Peyer's patch (tissue), 4 donors: ENCODE results near the gene NPS. TPM values are rescaled to one million over a fixed set of nuclear protein-coding genes. Genes with fewer than 3 reads are reported as not detected.

Experiments
- DNase-seq, 3 donors: peaks; one replicate each; pipeline ENCODE4 v3.0.0-alpha.2; 2017 to 2019
- H3K27ac ChIP-seq, 4 donors: fragments of 200-600 bp; sonication (generic); one replicate each; pipeline ENCODE4 v1.5.1; 2016 to 2019
- H3K27me3 ChIP-seq, 2 donors: fragments of 200-600 bp; sonication (generic); one replicate each; pipeline ENCODE4 v1.5.1; 2019
- H3K36me3 ChIP-seq, 3 donors: fragments of 200-600 bp; sonication (generic); one replicate each; pipeline ENCODE4 v1.5.1; 2016 to 2019
- H3K4me1 ChIP-seq, 4 donors: fragments of 200-600 bp; sonication (generic); one replicate each; pipeline ENCODE4 v1.5.1; 2016 to 2019
- H3K4me3 ChIP-seq, 4 donors: fragments of 200-600 bp; sonication (generic); 1 replicate in 3 of 4; 2 replicates in 1 of 4; pipeline ENCODE4 v1.5.1; 2016 to 2019; ENCODE audit warnings: mild to moderate bottlenecking in 1 of 4
- H3K9me3 ChIP-seq, 4 donors: fragments of 200-600 bp; sonication (generic); one replicate each; pipeline ENCODE4 v1.5.1; 2016 to 2019; ENCODE audit warnings: mild to moderate bottlenecking in 1 of 4
- POLR2A ChIP-seq, 2 donors: fragments of 450-650 bp; IDR thresholded peaks; one replicate each; pipeline ENCODE4 v1.5.1; 2017; ENCODE audit warnings: antibody characterized with exemption in 2 of 2, mild to moderate bottlenecking in 2 of 2, moderate library complexity in 2 of 2
- total RNA-seq, 4 donors: library from RNA; depleted of rRNA; stranded (reverse); fragments of >200 nt; gene quantifications; one replicate each; pipeline ENCODE4 v1.1.0, GENCODE V29; 2016
- TF ChIP-seq, protein P1 (sequence below), 6 experiments: fragments of 450-650 bp in 4 of 6; fragments of 200-600 bp in 2 of 6; sonication (generic) in 1 of 6; IDR thresholded peaks; one replicate each; pipeline ENCODE4 v1.5.1; 2017 to 2019; ENCODE audit warnings: antibody characterized with exemption in 6 of 6, mild to moderate bottlenecking in 3 of 6, moderate library complexity in 1 of 6

NPS gene
- total RNA-seq, 4 donors from 2014 or later: not detected

DNA sequence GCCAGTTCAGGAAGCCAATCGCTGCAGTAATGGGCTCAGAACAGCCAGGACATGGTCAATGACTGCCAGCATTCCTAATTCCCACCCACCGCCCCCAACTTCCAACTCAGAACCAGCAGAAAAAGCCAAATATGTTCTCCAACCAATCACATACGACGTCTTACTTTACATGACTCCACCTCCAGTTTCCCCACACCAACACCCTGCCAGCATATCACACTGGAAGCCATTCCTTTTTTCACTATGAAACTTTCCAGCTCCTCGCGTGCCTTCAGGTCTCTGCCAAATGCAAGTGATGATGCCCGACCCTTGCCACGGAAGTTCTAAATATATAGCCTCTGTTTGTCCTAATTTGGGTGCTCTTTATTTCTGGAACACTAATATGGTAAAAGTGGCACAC, 12.5 kb downstream of the NPS start:
- DNase-seq: no peak
- H3K27me3 ChIP-seq: no peaks in the 10 kb centered on the region
- no peaks in the 10 kb centered on the region for H3K36me3 ChIP-seq
- H3K27ac ChIP-seq: no peak overlapping the region
- no peaks in the 10 kb centered on the region for H3K4me1 ChIP-seq
- TF ChIP-seq, protein P1, sequence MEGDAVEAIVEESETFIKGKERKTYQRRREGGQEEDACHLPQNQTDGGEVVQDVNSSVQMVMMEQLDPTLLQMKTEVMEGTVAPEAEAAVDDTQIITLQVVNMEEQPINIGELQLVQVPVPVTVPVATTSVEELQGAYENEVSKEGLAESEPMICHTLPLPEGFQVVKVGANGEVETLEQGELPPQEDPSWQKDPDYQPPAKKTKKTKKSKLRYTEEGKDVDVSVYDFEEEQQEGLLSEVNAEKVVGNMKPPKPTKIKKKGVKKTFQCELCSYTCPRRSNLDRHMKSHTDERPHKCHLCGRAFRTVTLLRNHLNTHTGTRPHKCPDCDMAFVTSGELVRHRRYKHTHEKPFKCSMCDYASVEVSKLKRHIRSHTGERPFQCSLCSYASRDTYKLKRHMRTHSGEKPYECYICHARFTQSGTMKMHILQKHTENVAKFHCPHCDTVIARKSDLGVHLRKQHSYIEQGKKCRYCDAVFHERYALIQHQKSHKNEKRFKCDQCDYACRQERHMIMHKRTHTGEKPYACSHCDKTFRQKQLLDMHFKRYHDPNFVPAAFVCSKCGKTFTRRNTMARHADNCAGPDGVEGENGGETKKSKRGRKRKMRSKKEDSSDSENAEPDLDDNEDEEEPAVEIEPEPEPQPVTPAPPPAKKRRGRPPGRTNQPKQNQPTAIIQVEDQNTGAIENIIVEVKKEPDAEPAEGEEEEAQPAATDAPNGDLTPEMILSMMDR (IDR thresholded peaks at IDR 0.05): no peak
- no peak for TF ChIP-seq POLR2A (IDR thresholded peaks at IDR 0.05)
- no peak overlapping the region for H3K4me3 ChIP-seq
- H3K9me3 ChIP-seq: no peaks in the 10 kb centered on the region

DNA sequence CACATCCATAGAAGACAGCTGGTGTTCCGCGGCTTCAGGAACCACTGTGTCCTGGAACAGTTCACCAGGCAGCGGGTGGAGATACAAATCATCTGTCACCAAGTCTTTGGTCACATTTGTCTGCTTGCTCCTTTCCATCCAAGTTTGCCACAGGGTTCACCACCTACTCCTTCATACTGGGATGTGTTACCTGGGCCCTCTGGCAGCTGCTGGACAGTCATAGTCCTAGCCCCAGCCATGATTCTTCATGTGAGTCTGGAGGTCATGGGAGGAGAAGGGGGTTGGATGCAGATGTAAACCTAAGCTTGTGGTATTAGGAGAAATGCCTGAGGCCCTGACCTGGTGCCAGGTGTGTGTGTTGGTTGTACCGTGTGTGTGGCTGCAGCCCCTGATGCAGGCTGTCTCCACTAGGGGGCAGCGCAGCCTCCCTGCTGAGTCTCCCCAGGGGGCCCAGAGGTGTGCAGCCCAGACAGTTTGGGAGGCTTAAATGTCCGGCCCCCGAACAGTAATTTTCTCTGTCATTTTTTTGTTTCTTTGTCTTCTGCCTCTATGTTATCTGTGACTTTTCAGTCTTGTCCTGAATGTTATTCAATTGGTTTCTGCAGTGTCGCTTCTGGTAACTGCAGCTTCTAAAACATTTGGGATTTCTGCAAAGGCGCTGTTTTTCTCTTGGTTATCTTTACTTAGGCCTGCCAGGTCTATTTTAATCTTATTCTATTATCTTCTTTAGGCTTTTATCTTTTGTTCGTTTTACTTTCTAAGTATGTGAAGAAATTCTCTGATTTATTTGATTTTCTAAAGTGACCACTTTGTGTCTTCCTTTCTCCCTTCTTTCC, 14.8 kb downstream of the NPS start:
- H3K36me3 ChIP-seq: no peaks in the 10 kb centered on the region
- H3K27ac ChIP-seq: no peak overlapping the region
- no peaks in the 10 kb centered on the region for H3K9me3 ChIP-seq
- no peaks in the 10 kb centered on the region for H3K27me3 ChIP-seq
- peak in 1 of 3 donors; percentile 53 for DNase-seq
- no peak overlapping the region for H3K4me3 ChIP-seq
- TF ChIP-seq, protein P1 (IDR thresholded peaks at IDR 0.05): peak in 4 of 6 experiments; percentile 21 to 37 (median 30)
- TF ChIP-seq POLR2A (IDR thresholded peaks at IDR 0.05): no peak
- no peaks in the 10 kb centered on the region for H3K4me1 ChIP-seq

DNA sequence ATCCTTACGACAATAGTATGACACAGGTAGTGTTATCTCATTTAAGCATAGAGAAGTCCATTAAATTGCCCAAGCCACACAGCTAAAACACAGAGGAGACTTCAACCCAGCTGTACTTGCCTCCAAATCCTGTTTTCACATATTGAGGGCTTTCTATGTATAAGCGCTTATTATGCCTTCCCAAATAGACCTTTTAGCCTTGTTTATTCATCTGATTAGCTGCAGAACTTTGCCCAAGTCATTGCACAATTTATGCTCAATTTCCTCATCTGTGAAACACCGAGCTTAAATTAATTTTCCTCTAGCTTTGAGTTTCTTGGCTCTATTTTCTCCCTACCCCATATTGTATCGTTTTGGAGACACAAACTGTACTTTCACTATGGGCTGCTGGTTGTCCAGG, 15.5 kb downstream of the NPS start:
- TF ChIP-seq, protein P1 (IDR thresholded peaks at IDR 0.05): no peak
- no peak for TF ChIP-seq POLR2A (IDR thresholded peaks at IDR 0.05)
- Histone ChIP-seq H3K27ac (no peak overlapping the region), H3K36me3 (no peaks in the 10 kb centered on the region), H3K9me3 (no peaks in the 10 kb centered on the region), H3K4me1 (no peaks in the 10 kb centered on the region), H3K4me3 (no peak overlapping the region), H3K27me3 (no peaks in the 10 kb centered on the region)
- no peak for DNase-seq

DNA sequence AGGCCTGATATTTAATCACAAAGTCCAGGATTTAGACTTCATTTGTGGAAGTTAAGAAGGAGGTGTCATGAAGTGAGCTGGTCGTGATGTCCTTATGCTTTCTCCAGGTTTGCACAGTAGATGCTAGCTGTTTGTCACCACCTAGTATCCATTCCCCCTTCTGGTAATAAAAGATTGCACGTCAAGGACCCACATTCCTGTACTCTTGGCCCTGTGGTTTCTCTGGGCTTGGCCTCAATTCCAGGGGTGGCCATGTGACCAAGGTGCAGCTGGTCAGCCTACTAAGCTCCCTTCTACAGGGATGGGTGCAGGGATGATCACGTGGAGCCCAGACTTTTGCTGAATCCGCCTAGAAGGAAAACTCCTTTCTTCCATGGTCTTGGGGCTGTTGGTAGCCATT, 16.5 kb downstream of the NPS start:
- no peaks in the 10 kb centered on the region for H3K4me1 ChIP-seq
- no peak for DNase-seq
- H3K36me3 ChIP-seq: no peaks in the 10 kb centered on the region
- H3K27me3 ChIP-seq: no peaks in the 10 kb centered on the region
- H3K27ac ChIP-seq: no peak overlapping the region
- no peaks in the 10 kb centered on the region for H3K9me3 ChIP-seq
- H3K4me3 ChIP-seq: no peak overlapping the region
- TF ChIP-seq, protein P1 (IDR thresholded peaks at IDR 0.05): no peak
- TF ChIP-seq POLR2A (IDR thresholded peaks at IDR 0.05): no peak

DNA sequence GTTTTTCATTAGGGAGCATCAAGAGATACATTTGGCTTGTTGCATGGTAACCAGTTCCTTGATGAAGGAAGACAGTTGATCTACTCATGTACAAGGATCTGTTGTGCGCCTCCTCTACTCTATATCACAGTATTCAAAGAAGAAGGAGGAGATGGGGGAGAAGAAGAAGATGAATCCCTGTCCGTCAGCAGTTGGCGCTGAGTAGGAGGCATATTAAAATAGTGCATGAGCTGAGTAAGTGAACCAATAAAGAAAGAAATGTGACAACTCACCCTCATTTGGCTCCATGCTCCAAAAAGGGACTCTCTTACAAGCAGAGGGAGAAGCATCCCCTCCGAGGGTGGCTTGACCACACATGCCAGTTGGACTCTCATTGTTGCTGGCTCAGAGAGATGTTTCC, 20.1 kb downstream of the NPS start:
- no peaks in the 10 kb centered on the region for H3K27me3 ChIP-seq
- no peaks in the 10 kb centered on the region for H3K9me3 ChIP-seq

More for the DNA sequence above, 20.1 kb downstream of the NPS start:
- Histone ChIP-seq H3K4me3 (no peak overlapping the region), H3K27ac (no peak overlapping the region), H3K4me1 (no peaks in the 10 kb centered on the region), H3K36me3 (no peaks in the 10 kb centered on the region)
- no peak for DNase-seq
- TF ChIP-seq, protein P1 (IDR thresholded peaks at IDR 0.05): no peak
- TF ChIP-seq POLR2A (IDR thresholded peaks at IDR 0.05): no peak
